K562 (cell line): ENCODE results near the gene ACAD10. TPM values are rescaled to one million over a fixed set of nuclear protein-coding genes. Genes with fewer than 3 reads are reported as not detected.

ENCODE experiments used
- ATF7 ChIP-seq: fragments of 450-650 bp; IDR thresholded peaks from 2 replicates; pipeline ENCODE4 v1.7.1; 2014; ENCODE audit warnings: mild to moderate bottlenecking, moderate library complexity
- CBFA2T2 ChIP-seq: fragments of 450-650 bp; conservative IDR thresholded peaks from 2 replicates; pipeline ENCODE4 v1.6.1; 2017; ENCODE audit warnings: mild to moderate bottlenecking
- ELK3 ChIP-seq: fragments of 450-650 bp; formaldehyde crosslinking; IDR thresholded peaks from 2 replicates; pipeline ENCODE4 v1.4.0; 2020; ENCODE audit warnings: mild to moderate bottlenecking
- ERF ChIP-seq: fragments of 450-650 bp; formaldehyde crosslinking; IDR thresholded peaks from 2 replicates; pipeline ENCODE4 v1.4.0; 2020; ENCODE audit warnings: mild to moderate bottlenecking, mixed read lengths
- FOXA3 ChIP-seq, 2 experiments: fragments of 450-650 bp in 1 of 2; sonication (generic) in 1 of 2; formaldehyde crosslinking; IDR thresholded peaks in 1 of 2; conservative IDR thresholded peaks in 1 of 2; 2 replicates each; pipeline versions ENCODE4 v1.4.0 to v1.8.0; 2020 to 2022; ENCODE audit warnings: mild to moderate bottlenecking in 2 of 2, missing genetic modification reagents in 1 of 2
- FUS ChIP-seq: fragments of 200-400 bp; formaldehyde crosslinking; optimal IDR thresholded peaks from 2 replicates; pipeline ENCODE3; 2017; ENCODE audit warnings: low read depth, low read length
- HDAC1 ChIP-seq, 2 experiments: fragments of 450-650 bp; IDR thresholded peaks; 2 replicates each; pipeline ENCODE4 v1.6.1; 2016 to 2017; ENCODE audit warnings: inconsistent platforms in 1 of 2, mild to moderate bottlenecking in 1 of 2, moderate library complexity in 1 of 2
- KDM1A ChIP-seq, 2 experiments: fragments of 450-650 bp; IDR thresholded peaks; 2 replicates each; pipeline ENCODE4 v1.6.1; 2016; ENCODE audit warnings: mild to moderate bottlenecking in 2 of 2
- MCM7 ChIP-seq, 2 experiments: fragments of 450-650 bp; IDR thresholded peaks; 2 replicates each; pipeline ENCODE4 v1.6.1; 2016 to 2018
- MYC ChIP-seq, 2 experiments: fragments of 250-450 bp in 1 of 2; sonication (Bioruptor Pico) in 1 of 2; IDR thresholded peaks; 2 replicates each; pipeline versions ENCODE4 v1.5.1 to v1.6.1; 2012 to 2021; ENCODE audit warnings: low read depth in 2 of 2, borderline replicate concordance in 1 of 2, improper control_type of control experiment in 1 of 2, low read length in 1 of 2, mild to moderate bottlenecking in 1 of 2, moderate library complexity in 1 of 2
- NBN ChIP-seq: fragments of 450-650 bp; IDR thresholded peaks from 2 replicates; pipeline ENCODE4 v1.6.1; 2016; ENCODE audit warnings: low read depth, mild to moderate bottlenecking
- NCOA4 ChIP-seq: fragments of 450-650 bp; IDR thresholded peaks from 2 replicates; pipeline ENCODE4 v1.6.1; 2018; ENCODE audit warnings: mild to moderate bottlenecking; ENCODE audit not compliant: partially characterized antibody
- PHF8 ChIP-seq: fragments of 200-600 bp; sonication (generic); IDR thresholded peaks from 2 replicates; pipeline ENCODE4 v1.6.1; 2012; ENCODE audit warnings: mixed run types, mild to moderate bottlenecking, inconsistent platforms, low read length, moderate library complexity, borderline replicate concordance
- SMARCA4 ChIP-seq: fragments of 450-650 bp; IDR thresholded peaks from 2 replicates; pipeline ENCODE4 v1.6.1; 2016
- SMARCE1 ChIP-seq: fragments of 450-650 bp; IDR thresholded peaks from 2 replicates; pipeline ENCODE4 v1.7.1; 2016; ENCODE audit warnings: mild to moderate bottlenecking
- SOX6 ChIP-seq: fragments of 450-650 bp; IDR thresholded peaks from 2 replicates; pipeline ENCODE4 v1.6.1; 2014; ENCODE audit warnings: mild to moderate bottlenecking
- SP1 ChIP-seq: sonication (generic); formaldehyde crosslinking; IDR thresholded peaks from 2 replicates; pipeline ENCODE4 v1.8.1; 2022; ENCODE audit warnings: mild to moderate bottlenecking, missing genetic modification reagents
- TAL1 ChIP-seq: fragments of 450-650 bp; IDR thresholded peaks from 2 replicates; pipeline ENCODE4 v1.6.1; 2016; ENCODE audit warnings: mild to moderate bottlenecking
- ZNF12 ChIP-seq: sonication (generic); formaldehyde crosslinking; IDR thresholded peaks from 2 replicates; pipeline ENCODE4 v1.4.0; 2020; ENCODE audit warnings: mild to moderate bottlenecking, missing genetic modification reagents
- ZNF224 ChIP-seq: sonication (generic); formaldehyde crosslinking; IDR thresholded peaks from 2 replicates; pipeline ENCODE4 v1.8.0; 2022; ENCODE audit warnings: mild to moderate bottlenecking, missing genetic modification reagents
- ZNF41 ChIP-seq: fragments of 250-450 bp; sonication (Bioruptor Pico); conservative IDR thresholded peaks from 2 replicates; pipeline ENCODE4 v1.4.0; 2020; ENCODE audit warnings: mild to moderate bottlenecking
- ZNF592 ChIP-seq: fragments of 450-650 bp; IDR thresholded peaks from 2 replicates; pipeline ENCODE4 v1.6.1; 2017; ENCODE audit warnings: antibody characterized with exemption, mild to moderate bottlenecking
- ZNF766 ChIP-seq: fragments of 200-800 bp; sonication (Bioruptor generic); conservative IDR thresholded peaks from 2 replicates; pipeline ENCODE4 v1.6.1; 2016; ENCODE audit warnings: missing genetic modification characterization, missing compliant biosample characterization
- polyA plus RNA-seq, 8 experiments: library from polyadenylated mRNA; depleted of rRNA in 4 of 8; stranded (reverse) in 5 of 8; unstranded in 3 of 8; fragments of >200 nt; fragmentation: Nextera tagmentation in 2 of 8; fragmentation: Illumina TruSeq in 1 of 8; extraction: Ambion mirVana in 2 of 8; extraction: Trizol in 1 of 8; gene quantifications; 2 replicates each; pipeline versions ENCODE4 v1.2.1 to v1.2.3, GENCODE V29; 2011 to 2014; ENCODE audit warnings: inconsistent platforms in 1 of 8, missing spikeins in 1 of 8
- total RNA-seq, 7 experiments: library from RNA; depleted of rRNA in 6 of 7; stranded (reverse); fragments of >200 nt in 6 of 7; fragmentation: Illumina TruSeq in 2 of 7; extraction: Trizol in 2 of 7; gene quantifications; 2 replicates each; pipeline versions ENCODE4 v1.2.1 to v1.2.3, GENCODE V29; 2011 to 2021; ENCODE audit warnings: low replicate concordance in 1 of 7

Gene ACAD10
- total and polyA plus RNA-seq, 9 of the 15 experiments (the other 6 are each of a cell fraction or from before 2014, with no cell fraction given), result 2.3 to 19.2 (median 12.0) TPM

- TF ChIP-seq FOXA3 (CRISPR knock-in tag; conservative IDR thresholded peaks at IDR 0.05 in 1 of 2, IDR thresholded peaks at IDR 0.05 in 1 of 2), result peak; percentile 71 to 86
- peak; percentile 62; the same call in 1 of the 2 replicates for TF ChIP-seq NBN
- TF ChIP-seq SOX6, result 0 out of 2 replicates have a peak, but pooled peaks have one; percentile 39
- no peak for TF ChIP-seq ZNF224
- 0 out of 2 replicates have a peak, but pooled peaks have one; percentile 12 for TF ChIP-seq MYC (IDR thresholded peaks at IDR 0.05; ENCODE audit: low read depth, low read length)
- TF ChIP-seq MYC (CRISPR knock-in tag; IDR thresholded peaks at IDR 0.05; ENCODE audit: borderline replicate concordance, low read depth), result no peak
- no peak for TF ChIP-seq NCOA4
- TF ChIP-seq TAL1, result peak; percentile 41
- TF ChIP-seq CBFA2T2, result peak; percentile 25; the same call in 1 of the 2 replicates
- no peak for TF ChIP-seq MCM7 (IDR thresholded peaks at IDR 0.05)
- peak; percentile 86 for TF ChIP-seq ZNF592
- TF ChIP-seq ATF7, result peak; percentile 31; the same call in 1 of the 2 replicates
- no peak for TF ChIP-seq FUS
- peak; percentile 78 for TF ChIP-seq SP1 (CRISPR knock-in tag)
- TF ChIP-seq KDM1A (IDR thresholded peaks at IDR 0.05), result peak; percentile 49 to 53; a peak in 3 of 4 replicates
- no peak for TF ChIP-seq ELK3 (CRISPR knock-in tag)
- 0 out of 2 replicates have a peak, but pooled peaks have one; percentile 13 for TF ChIP-seq ERF (CRISPR knock-in tag)
- TF ChIP-seq PHF8, result peak; percentile 52; the same call in 1 of the 2 replicates
- TF ChIP-seq HDAC1 (IDR thresholded peaks at IDR 0.05), result peak in 1 of 2 experiments; percentile 60; a peak in 2 of 4 replicates
- peak; percentile 89 for TF ChIP-seq SMARCA4
- TF ChIP-seq SMARCE1, result peak; percentile 86
- peak; percentile 78 for TF ChIP-seq ZNF766 (CRISPR knock-in tag)
- TF ChIP-seq ZNF41 (CRISPR knock-in tag), result no peak
- no peak for TF ChIP-seq ZNF12 (CRISPR knock-in tag)
Observed at GRCh38 chr12:111775205-111776193, 89.6 kb downstream of the ACAD10 start (continued).
